Measurements from ENCODE around the gene KRTAP3-1. TPM values are rescaled to one million over a fixed set of nuclear protein-coding genes. Genes with fewer than 3 reads are reported as not detected.

Gene KRTAP3-1
- total RNA-seq, 1 experiment from 2014 or later: not detected

- Histone ChIP-seq H3K79me2 (ENCODE audit: insufficient read depth, low read length) (no peaks in the 10 kb centered on the region), H2BK120ac (ENCODE audit: low read depth, low read length, poor library complexity, severe bottlenecking) (no peak overlapping the region), H3K4me2 (ENCODE audit: insufficient read depth, insufficient read length, low read length) (no peak overlapping the region), H3K4me1 (ENCODE audit: insufficient read depth, low read length) (no peaks in the 10 kb centered on the region; the same call in 1 of the 2 replicates), H2AK5ac (ENCODE audit: insufficient read length, low read length) (no peak overlapping the region), H4K91ac (ENCODE audit: insufficient read length, low read depth, low read length) (no peak overlapping the region), H3K23ac (ENCODE audit: insufficient read length, low read depth, low read length) (no peak overlapping the region), H2BK20ac (ENCODE audit: low read depth, low read length, poor library complexity, severe bottlenecking) (no peak overlapping the region), H2BK5ac (ENCODE audit: insufficient read length, low read length) (no peak overlapping the region), H3K14ac (ENCODE audit: insufficient read depth, low read length) (no peak overlapping the region), H3T11ph (ENCODE audit: low read length) (no peak overlapping the region), H3K4ac (ENCODE audit: low read depth, low read length) (no peak overlapping the region), H3K79me1 (ENCODE audit: insufficient read depth, low read depth, low read length, poor library complexity, severe bottlenecking) (no peaks in the 10 kb centered on the region), H2BK12ac (ENCODE audit: insufficient read length, low read depth, low read length) (no peak overlapping the region), H4K8ac (replicated peaks; ENCODE audit: insufficient read length, low read depth, low read length) (no peak overlapping the region), H3K27ac (ENCODE audit: insufficient read length, low read depth, low read length) (no peak overlapping the region), H2BK15ac (ENCODE audit: low read depth, low read length) (no peak overlapping the region), H3K56ac (ENCODE audit: insufficient read length, low read depth, low read length) (no peak overlapping the region), H3K18ac (ENCODE audit: insufficient read length, low read depth, low read length) (no peak overlapping the region), H2AFZ (ENCODE audit: low read length) (no peak overlapping the region), H3K9me3 (ENCODE audit: control insufficient read depth, low read depth, low read length) (no peaks in the 10 kb centered on the region), H3K27me3 (ENCODE audit: insufficient read depth, low read length) (no peaks in the 10 kb centered on the region), H3K9ac (ENCODE audit: extremely low read depth, insufficient read length, low read length) (no peak overlapping the region), H3K23me2 (ENCODE audit: insufficient read length, low read depth, low read length, poor library complexity, severe bottlenecking) (no peaks in the 10 kb centered on the region), H4K20me1 (ENCODE audit: control insufficient read depth, insufficient read depth, insufficient read length) (no peaks in the 10 kb centered on the region), H4K5ac (ENCODE audit: insufficient read length, low read depth, low read length) (no peak overlapping the region)
- DNase-seq: no peak
- H3K4me3 Mint-ChIP-seq: no peak overlapping the region
- no CpG with 5 or more reads among the region's 5 CpGs for WGBS (ENCODE audit: extremely low coverage, insufficient read length, low lambda C conversion rate)
- H3K9me3 Mint-ChIP-seq: no peaks in the 10 kb centered on the region
- H3K27me3 Mint-ChIP-seq (ENCODE audit: low read depth): peaks cover 3% of the 10 kb centered on the region
- H3K36me3 Mint-ChIP-seq (ENCODE audit: insufficient read depth in 1 of 3, low read depth in 3 of 3): no peaks in the 10 kb centered on the region
- TF ChIP-seq CTCF (conservative IDR thresholded peaks at IDR 0.05): no peak
- peaks cover 11 to 14% of the 10 kb centered on the region in 2 experiments for H3K4me1 Mint-ChIP-seq
- H3K27ac Mint-ChIP-seq: no peak overlapping the region
Observed at GRCh38 chr17:40981115-40981514, 27.8 kb downstream of the KRTAP3-1 start.

All from H9 (cell line).